HFF-Myc (cell line): ENCODE data around the gene FREM2.

Source experiments
- DNase-seq: peaks from one replicate; pipeline ENCODE4 v3.0.0-alpha.2; 2011; ENCODE audit warnings: low read depth; ENCODE audit errors: extremely low read depth
- H3K4me3 ChIP-seq: replicated peaks from 2 replicates; pipeline ENCODE4 v1.5.1; 2011; ENCODE audit warnings: low read depth, mild to moderate bottlenecking, control low read depth, low read length
- TF ChIP-seq, protein P1 (sequence below): IDR thresholded peaks from 2 replicates; pipeline ENCODE4 v1.5.1; 2012; ENCODE audit warnings: mild to moderate bottlenecking, low read depth, low read length, control low read depth; ENCODE audit errors: missing control alignments

FREM2 gene

DNA sequence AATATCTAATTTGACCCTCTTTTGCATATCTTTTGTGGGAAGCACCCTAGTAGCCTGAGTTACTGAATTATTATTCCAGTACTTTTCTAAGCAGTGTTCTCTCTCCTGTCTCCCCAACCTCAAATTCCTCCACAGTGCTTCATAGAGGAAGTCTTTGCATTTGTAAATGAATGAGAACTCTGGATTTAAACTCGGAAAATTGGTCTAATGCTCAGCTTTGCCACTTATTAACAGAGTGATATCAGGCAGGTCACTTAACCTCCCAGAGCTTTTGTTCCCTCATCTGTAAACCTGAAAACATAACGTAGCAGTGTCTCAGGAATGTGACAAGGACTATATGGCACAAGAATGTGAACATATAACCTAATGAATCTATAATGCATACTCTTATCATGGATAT, 26.2 kb downstream of the FREM2 start:
- no peak overlapping the region for H3K4me3 ChIP-seq
- TF ChIP-seq, protein P1, sequence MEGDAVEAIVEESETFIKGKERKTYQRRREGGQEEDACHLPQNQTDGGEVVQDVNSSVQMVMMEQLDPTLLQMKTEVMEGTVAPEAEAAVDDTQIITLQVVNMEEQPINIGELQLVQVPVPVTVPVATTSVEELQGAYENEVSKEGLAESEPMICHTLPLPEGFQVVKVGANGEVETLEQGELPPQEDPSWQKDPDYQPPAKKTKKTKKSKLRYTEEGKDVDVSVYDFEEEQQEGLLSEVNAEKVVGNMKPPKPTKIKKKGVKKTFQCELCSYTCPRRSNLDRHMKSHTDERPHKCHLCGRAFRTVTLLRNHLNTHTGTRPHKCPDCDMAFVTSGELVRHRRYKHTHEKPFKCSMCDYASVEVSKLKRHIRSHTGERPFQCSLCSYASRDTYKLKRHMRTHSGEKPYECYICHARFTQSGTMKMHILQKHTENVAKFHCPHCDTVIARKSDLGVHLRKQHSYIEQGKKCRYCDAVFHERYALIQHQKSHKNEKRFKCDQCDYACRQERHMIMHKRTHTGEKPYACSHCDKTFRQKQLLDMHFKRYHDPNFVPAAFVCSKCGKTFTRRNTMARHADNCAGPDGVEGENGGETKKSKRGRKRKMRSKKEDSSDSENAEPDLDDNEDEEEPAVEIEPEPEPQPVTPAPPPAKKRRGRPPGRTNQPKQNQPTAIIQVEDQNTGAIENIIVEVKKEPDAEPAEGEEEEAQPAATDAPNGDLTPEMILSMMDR = no peak
- no peak for DNase-seq

DNA sequence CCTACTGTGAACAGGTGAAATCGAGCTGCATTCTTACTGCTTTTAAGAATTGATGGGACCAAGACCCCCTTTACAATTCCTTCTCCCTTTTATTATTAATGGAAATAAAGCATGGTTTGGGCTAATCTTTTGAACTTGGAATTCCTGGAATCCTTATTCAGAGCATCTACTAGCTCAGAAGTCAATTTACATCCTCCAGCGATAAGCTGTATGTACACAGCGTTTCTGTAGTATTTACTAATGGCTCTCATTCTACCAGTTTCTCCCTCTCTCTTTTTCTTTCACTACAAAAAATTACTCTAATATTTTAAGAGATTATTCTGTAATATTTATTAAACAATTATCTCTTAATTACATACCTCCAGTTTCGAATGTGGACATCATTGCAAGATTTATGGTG, 31.5 kb downstream of the FREM2 start:
- TF ChIP-seq, protein P1 = no peak
- no peak for DNase-seq
- H3K4me3 ChIP-seq = no peak overlapping the region

GRCh38 chr13:38730332-38730731, 43.5 kb downstream of the FREM2 start:
- H3K4me3 ChIP-seq = no peak overlapping the region
- TF ChIP-seq, protein P1 = no peak
- DNase-seq = no peak

GRCh38 chr13:38733146-38733545, 46.3 kb downstream of the FREM2 start:
- no peak overlapping the region for H3K4me3 ChIP-seq
- DNase-seq = no peak
- TF ChIP-seq, protein P1 = no peak

GRCh38 chr13:38735665-38736440, 49.0 kb downstream of the FREM2 start:
- TF ChIP-seq, protein P1 = no peak
- H3K4me3 ChIP-seq = no peak overlapping the region
- DNase-seq = no peak

- no peak for DNase-seq
- TF ChIP-seq, protein P1 = no peak
- no peak overlapping the region for H3K4me3 ChIP-seq
These were observed 56.6 kb downstream of the FREM2 start for GRCh38 chr13:38743466-38743865.

DNA sequence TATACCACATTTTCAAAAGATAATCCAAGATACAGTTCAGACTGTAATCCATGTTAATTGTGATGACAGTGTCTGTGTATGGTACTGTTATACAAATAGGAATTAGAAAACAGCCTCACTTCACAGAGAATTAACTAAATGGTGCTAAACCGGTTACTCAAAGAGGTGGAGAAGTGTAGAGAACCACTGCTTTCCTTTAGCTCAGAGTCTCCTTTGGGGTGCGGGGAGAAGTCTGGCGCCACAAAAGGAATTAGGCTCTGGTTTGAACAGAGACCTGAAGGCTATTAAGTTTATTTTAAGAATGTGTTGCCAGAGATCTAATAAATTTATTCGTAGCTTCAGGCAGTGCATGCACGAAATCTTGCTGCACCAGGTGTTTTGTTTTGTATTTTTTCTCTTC, 65.8 kb downstream of the FREM2 start:
- TF ChIP-seq, protein P1 = no peak
- H3K4me3 ChIP-seq = no peak overlapping the region
- DNase-seq = no peak
